GM10266 (cell line): ENCODE data around the gene PNPLA6.

Experiments used
- DNase-seq: peaks from one replicate; pipeline ENCODE4 v3.0.0; 2012; ENCODE audit errors: extremely low spot score
- TF ChIP-seq, protein P1 (sequence below): IDR thresholded peaks from 2 replicates; pipeline ENCODE4 v1.5.1; 2012; ENCODE audit warnings: mild to moderate bottlenecking, low read depth; ENCODE audit not compliant: control insufficient read depth, insufficient read depth; ENCODE audit errors: missing control alignments

Gene PNPLA6

DNA sequence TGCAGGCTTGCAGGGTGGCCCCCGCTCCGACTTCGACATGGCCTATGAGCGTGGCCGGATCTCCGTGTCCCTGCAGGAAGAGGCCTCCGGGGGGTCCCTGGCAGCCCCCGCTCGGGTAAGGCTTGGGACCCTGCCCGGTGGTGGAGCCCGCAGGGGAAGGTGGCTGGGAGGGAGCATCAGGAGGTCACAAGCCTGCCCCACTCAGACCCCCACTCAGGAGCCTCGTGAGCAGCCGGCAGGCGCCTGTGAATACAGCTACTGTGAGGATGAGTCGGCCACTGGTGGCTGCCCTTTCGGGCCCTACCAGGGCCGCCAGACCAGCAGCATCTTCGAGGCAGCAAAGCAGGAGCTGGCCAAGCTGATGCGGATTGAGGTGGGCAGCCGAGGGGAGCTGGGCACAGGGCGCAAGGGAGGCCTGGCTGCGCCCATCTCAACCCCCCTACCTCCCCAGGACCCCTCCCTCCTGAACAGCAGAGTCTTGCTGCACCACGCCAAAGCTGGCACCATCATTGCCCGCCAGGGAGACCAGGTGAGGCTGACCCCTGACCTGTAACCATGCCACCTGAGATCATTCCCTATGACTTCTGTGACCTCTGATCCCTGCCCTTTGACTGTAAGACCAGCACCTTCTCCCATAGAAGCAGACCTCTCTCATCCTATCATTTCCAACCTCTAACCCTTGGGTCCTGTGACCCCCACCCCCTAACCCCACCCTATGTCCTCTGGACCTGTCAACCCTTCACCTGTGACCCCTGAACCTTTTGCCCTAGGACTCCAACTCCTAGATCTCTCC is 7.2 kb downstream of the PNPLA6 start:
- no peak for DNase-seq
- TF ChIP-seq, protein P1, sequence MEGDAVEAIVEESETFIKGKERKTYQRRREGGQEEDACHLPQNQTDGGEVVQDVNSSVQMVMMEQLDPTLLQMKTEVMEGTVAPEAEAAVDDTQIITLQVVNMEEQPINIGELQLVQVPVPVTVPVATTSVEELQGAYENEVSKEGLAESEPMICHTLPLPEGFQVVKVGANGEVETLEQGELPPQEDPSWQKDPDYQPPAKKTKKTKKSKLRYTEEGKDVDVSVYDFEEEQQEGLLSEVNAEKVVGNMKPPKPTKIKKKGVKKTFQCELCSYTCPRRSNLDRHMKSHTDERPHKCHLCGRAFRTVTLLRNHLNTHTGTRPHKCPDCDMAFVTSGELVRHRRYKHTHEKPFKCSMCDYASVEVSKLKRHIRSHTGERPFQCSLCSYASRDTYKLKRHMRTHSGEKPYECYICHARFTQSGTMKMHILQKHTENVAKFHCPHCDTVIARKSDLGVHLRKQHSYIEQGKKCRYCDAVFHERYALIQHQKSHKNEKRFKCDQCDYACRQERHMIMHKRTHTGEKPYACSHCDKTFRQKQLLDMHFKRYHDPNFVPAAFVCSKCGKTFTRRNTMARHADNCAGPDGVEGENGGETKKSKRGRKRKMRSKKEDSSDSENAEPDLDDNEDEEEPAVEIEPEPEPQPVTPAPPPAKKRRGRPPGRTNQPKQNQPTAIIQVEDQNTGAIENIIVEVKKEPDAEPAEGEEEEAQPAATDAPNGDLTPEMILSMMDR = no peak

DNA sequence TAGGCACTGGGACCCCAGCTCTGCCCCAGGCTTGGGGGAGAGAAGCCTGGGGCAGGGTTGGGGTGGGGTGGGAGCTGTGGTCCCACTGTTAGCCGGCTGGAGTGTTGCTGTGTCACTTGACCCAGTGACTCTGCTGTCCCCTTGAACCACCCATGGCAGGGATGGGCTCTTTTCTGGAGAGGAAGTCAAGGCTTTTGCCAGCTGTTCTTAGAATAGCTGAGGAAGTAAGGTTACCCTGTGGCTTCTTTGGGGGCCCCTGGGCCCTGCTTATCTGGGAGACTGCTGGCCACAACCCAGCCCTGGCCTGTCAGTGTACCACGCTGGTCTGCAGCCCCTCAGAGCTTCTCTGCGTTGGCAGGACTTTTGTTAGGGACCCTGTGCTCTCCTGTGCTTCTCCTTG is 9.1 kb downstream of the PNPLA6 start:
- DNase-seq = no peak
- TF ChIP-seq, protein P1 = no peak

DNA sequence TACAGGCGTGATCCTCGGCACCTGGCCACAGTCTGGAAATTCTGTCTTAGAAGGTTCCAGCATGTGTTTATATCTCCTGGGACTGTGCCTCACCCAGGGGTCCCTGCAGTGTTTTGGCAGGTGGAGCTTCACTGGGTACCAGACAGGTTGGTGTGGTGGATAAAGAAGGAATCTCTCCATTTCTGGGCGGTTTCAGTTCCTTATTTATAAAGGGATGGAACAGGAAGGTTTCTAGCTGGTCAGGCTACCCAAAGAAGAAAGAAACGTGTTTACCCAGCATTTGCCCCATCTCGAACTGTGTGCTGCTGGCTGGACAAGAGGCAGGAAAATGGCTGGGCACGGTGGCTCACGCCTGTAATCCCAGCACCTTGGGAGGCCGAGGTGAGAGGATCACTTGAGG is 9.8 kb downstream of the PNPLA6 start:
- no peak for DNase-seq

DNA sequence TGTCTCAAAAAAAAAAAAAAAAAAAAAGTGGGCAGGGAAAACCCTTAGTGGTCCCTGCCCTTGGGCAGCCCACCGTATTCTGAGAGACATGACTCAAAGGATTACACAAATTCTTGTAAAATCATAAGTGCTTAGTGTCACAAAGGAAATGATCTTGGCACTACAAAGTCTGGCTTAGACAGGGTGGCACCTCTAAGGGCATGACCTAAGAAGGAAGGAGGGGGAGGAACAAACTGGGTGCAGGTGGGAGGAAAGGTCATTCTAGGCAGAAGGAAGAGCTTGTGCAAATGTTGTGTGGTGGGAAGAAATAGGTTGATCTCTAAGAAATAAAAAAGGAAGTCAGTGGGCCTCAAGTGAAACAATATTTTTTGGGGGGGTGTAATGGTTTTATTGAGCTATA is 10.4 kb downstream of the PNPLA6 start:
- DNase-seq = no peak
- TF ChIP-seq, protein P1 = no peak

More for the DNA sequence above, 9.8 kb downstream of the PNPLA6 start:
- TF ChIP-seq, protein P1 = no peak

DNA sequence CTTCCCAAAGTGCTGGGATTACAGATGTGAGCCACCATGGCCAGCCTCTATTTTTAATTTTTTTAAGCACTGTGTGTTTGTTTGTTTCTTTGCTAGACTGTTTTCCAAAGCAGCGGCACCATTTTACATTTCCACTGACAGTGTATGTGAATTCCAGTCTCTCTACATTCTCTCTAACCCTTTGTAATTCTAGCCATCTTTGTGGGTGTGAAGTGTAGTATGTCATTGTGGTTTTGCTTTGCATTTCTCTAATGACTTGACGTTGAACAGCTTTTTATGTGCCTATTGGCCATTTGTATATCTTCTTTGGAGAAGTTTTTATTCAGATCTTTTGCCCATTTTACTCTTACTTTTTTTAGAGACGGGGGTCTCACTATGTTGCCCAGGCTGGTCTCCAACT is 11.6 kb downstream of the PNPLA6 start:
- TF ChIP-seq, protein P1 = no peak
- no peak for DNase-seq

DNA sequence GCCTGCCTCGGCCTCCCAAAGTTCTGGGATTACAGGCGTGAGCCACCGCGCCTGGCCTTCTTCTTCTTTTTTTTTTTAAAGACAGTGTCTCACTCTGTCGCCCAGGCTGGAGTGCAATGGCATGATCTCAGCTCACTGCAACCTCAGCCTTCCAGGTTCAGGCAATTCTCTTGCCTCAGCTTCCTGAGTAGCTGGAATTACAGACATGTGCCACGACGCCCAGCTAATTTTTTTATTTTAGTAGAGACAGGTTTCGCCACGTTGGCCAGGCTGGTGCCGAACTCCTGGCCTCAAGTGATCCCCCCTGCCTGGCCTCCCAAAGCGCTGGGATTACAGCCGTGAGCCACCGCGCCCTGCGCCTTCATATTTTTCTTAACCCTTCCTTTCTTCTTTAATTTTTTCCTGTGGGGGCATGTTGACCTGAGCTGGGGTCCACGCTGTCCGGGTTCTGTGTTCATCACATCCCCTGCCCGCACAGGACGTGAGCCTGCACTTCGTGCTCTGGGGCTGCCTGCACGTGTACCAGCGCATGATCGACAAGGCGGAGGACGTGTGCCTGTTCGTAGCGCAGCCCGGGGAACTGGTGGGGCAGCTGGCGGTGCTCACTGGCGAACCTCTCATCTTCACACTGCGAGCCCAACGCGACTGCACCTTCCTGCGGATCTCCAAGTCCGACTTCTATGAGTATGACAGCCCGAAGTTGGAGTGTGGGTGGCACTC is 14.1 kb downstream of the PNPLA6 start:
- no peak for DNase-seq
- TF ChIP-seq, protein P1 = no peak
